K562 (cell line): Measurements from ENCODE around the gene FMO5. TPM values are rescaled to one million over a fixed set of nuclear protein-coding genes. Genes with fewer than 3 reads are reported as not detected.

Experiments used
- CTBP1 ChIP-seq: fragments of 450-650 bp; IDR thresholded peaks from 2 replicates; pipeline ENCODE4 v1.6.1; 2016; ENCODE audit warnings: borderline replicate concordance
- E2F8 ChIP-seq: fragments of 450-650 bp; IDR thresholded peaks from 2 replicates; pipeline ENCODE4 v1.7.1; 2018; ENCODE audit warnings: mild to moderate bottlenecking, low read depth; ENCODE audit not compliant: partially characterized antibody
- ETV5 ChIP-seq: sonication (generic); formaldehyde crosslinking; IDR thresholded peaks from 2 replicates; pipeline ENCODE4 v1.4.0; 2020; ENCODE audit warnings: low read depth, mild to moderate bottlenecking, missing genetic modification reagents
- HNRNPK ChIP-seq: fragments of 200-400 bp; formaldehyde crosslinking; IDR thresholded peaks from one replicate; pipeline ENCODE4 v1.6.1; 2018; ENCODE audit warnings: mild to moderate bottlenecking, low read depth, low read length; ENCODE audit not compliant: poor library complexity, severe bottlenecking
- IFI16 ChIP-seq: fragments of 250-450 bp; sonication (Bioruptor Pico); IDR thresholded peaks from 2 replicates; pipeline ENCODE4 v2.1.2; 2022; ENCODE audit warnings: mild to moderate bottlenecking, inconsistent platforms
- MECOM ChIP-seq: fragments of 250-450 bp; sonication (Bioruptor Pico); IDR thresholded peaks from 2 replicates; pipeline ENCODE4 v1.8.0; 2022; ENCODE audit warnings: inconsistent platforms
- MTA1 ChIP-seq: fragments of 450-650 bp; IDR thresholded peaks from 2 replicates; pipeline ENCODE4 v1.6.1; 2017; ENCODE audit warnings: borderline replicate concordance
- NCOA6 ChIP-seq: fragments of 450-650 bp; IDR thresholded peaks from 2 replicates; pipeline ENCODE4 v1.6.1; 2017; ENCODE audit warnings: mild to moderate bottlenecking
- NEUROD1 ChIP-seq: fragments of 150-350 bp; IDR thresholded peaks from 2 replicates; pipeline ENCODE4 v1.6.1; 2014; ENCODE audit warnings: borderline replicate concordance, low read length, low read depth; ENCODE audit not compliant: partially characterized antibody
- PYGO2 ChIP-seq: fragments of 450-650 bp; IDR thresholded peaks from 2 replicates; pipeline ENCODE4 v1.6.1; 2016; ENCODE audit warnings: mild to moderate bottlenecking, missing genetic modification characterization, moderate library complexity, missing compliant biosample characterization
- RBM17 ChIP-seq: fragments of 200-400 bp; formaldehyde crosslinking; IDR thresholded peaks from 2 replicates; pipeline ENCODE4 v1.6.1; 2017; ENCODE audit warnings: low read depth, mild to moderate bottlenecking, low read length, borderline replicate concordance
- RNF2 ChIP-seq: sonication (generic); IDR thresholded peaks from 2 replicates; pipeline ENCODE4 v1.6.1; 2016
- SIN3A ChIP-seq, 2 experiments: fragments of 150-350 bp in 1 of 2; IDR thresholded peaks; 2 replicates each; pipeline ENCODE4 v1.6.1; 2011 to 2016; ENCODE audit warnings: borderline replicate concordance in 2 of 2, low read depth in 2 of 2, low read length in 2 of 2, mild to moderate bottlenecking in 2 of 2, moderate library complexity in 2 of 2; ENCODE audit not compliant: control insufficient read depth in 1 of 2
- SNRNP70 ChIP-seq: fragments of 200-400 bp; formaldehyde crosslinking; optimal IDR thresholded peaks from 2 replicates; pipeline ENCODE3; 2017; ENCODE audit warnings: low read depth, low read length
- TBL1XR1 ChIP-seq, 2 experiments: IDR thresholded peaks; 2 replicates each; pipeline ENCODE4 v1.6.1; 2012; ENCODE audit warnings: improper control_type of control experiment in 2 of 2, low read length in 2 of 2, mild to moderate bottlenecking in 1 of 2
- UBTF ChIP-seq, 2 experiments: IDR thresholded peaks; 2 replicates each; pipeline ENCODE4 v1.6.1; 2012; ENCODE audit warnings: improper control_type of control experiment in 2 of 2, low read depth in 2 of 2, low read length in 2 of 2, borderline replicate concordance in 1 of 2
- ZBED1 ChIP-seq: IDR thresholded peaks from 2 replicates; pipeline ENCODE4 v1.6.1; 2014
- ZNF232 ChIP-seq: sonication (generic); formaldehyde crosslinking; IDR thresholded peaks from 2 replicates; pipeline ENCODE4 v1.8.0; 2022; ENCODE audit warnings: mild to moderate bottlenecking, missing genetic modification reagents
- ZNF277 ChIP-seq: fragments of 250-450 bp; sonication (Bioruptor Pico); IDR thresholded peaks from 2 replicates; pipeline ENCODE4 v1.8.0; 2022; ENCODE audit warnings: inconsistent platforms, mild to moderate bottlenecking, moderate library complexity, borderline replicate concordance
- ZNF449 ChIP-seq: fragments of 250-450 bp; sonication (Bioruptor Pico); IDR thresholded peaks from 2 replicates; pipeline ENCODE4 v1.8.0; 2022; ENCODE audit warnings: moderate library complexity, mild to moderate bottlenecking, inconsistent platforms
- polyA plus RNA-seq, 8 experiments: library from polyadenylated mRNA; depleted of rRNA in 4 of 8; stranded (reverse) in 5 of 8; unstranded in 3 of 8; fragments of >200 nt; fragmentation: Nextera tagmentation in 2 of 8; fragmentation: Illumina TruSeq in 1 of 8; extraction: Ambion mirVana in 2 of 8; extraction: Trizol in 1 of 8; gene quantifications; 2 replicates each; pipeline versions ENCODE4 v1.2.1 to v1.2.3, GENCODE V29; 2011 to 2014; ENCODE audit warnings: inconsistent platforms in 1 of 8, missing spikeins in 1 of 8
- total RNA-seq, 7 experiments: library from RNA; depleted of rRNA in 6 of 7; stranded (reverse); fragments of >200 nt in 6 of 7; fragmentation: Illumina TruSeq in 2 of 7; extraction: Trizol in 2 of 7; gene quantifications; 2 replicates each; pipeline versions ENCODE4 v1.2.1 to v1.2.3, GENCODE V29; 2011 to 2021; ENCODE audit warnings: low replicate concordance in 1 of 7

Gene FMO5
- total and polyA plus RNA-seq, 9 of the 15 experiments (the other 6 are each of a cell fraction or from before 2014, with no cell fraction given), result 0.11 to 0.69 (median 0.19) TPM; not detected in 1

- TF ChIP-seq ZNF449 (CRISPR knock-in tag) (no peak), ZNF232 (peak; percentile 46; the same call in 1 of the 2 replicates), SNRNP70 (no peak), IFI16 (CRISPR knock-in tag) (no peak), MECOM (CRISPR knock-in tag) (no peak), NCOA6 (no peak), TBL1XR1 (IDR thresholded peaks at IDR 0.05; ENCODE audit: low read length in 2 of 2) (peak in 1 of 2 experiments; percentile 44; a peak in 1 of 4 replicates), RNF2 (peak; percentile 58; the same call in 1 of the 2 replicates), CTBP1 (peak; percentile 94), MTA1 (no peak), PYGO2 (tag) (no peak), ETV5 (CRISPR knock-in tag) (peak; percentile 78; the same call in 1 of the 2 replicates), NEUROD1 (peak; percentile 75), RBM17 (no peak), UBTF (IDR thresholded peaks at IDR 0.05; ENCODE audit: borderline replicate concordance in 1 of 2, low read depth in 2 of 2, low read length in 2 of 2) (peak; percentile 80 to 94), SIN3A (IDR thresholded peaks at IDR 0.05; ENCODE audit: borderline replicate concordance in 2 of 2, control insufficient read depth in 1 of 2, low read depth in 2 of 2, low read length in 2 of 2) (peak; percentile 57 to 59; a peak in 2 of 4 replicates), ZBED1 (no peak), HNRNPK (peak; percentile 41), E2F8 (peak; percentile 8), ZNF277 (CRISPR knock-in tag) (no peak)
Measured at GRCh38 chr1:147242449-147243227, 17.5 kb upstream of the FMO5 start, which contains the start of gene CHD1L (continued).
